ENCODE data around the gene DPF1.

DPF1 gene

GRCh38 chr19:38175422-38175821, 48.6 kb downstream of the DPF1 start:
- H3K27ac ChIP-seq (ENCODE audit: low read length), result no peak overlapping the region
- H4K20me1 ChIP-seq (ENCODE audit: insufficient read depth, low read length), result peaks cover 5% of the 10 kb centered on the region
- H3K4me1 ChIP-seq (ENCODE audit: low read length), result no peaks in the 10 kb centered on the region
- H3K9me3 ChIP-seq (ENCODE audit: insufficient read depth, low read length), result no peaks in the 10 kb centered on the region
- no peak overlapping the region for H2AFZ ChIP-seq (ENCODE audit: low read depth, low read length)
- no peak overlapping the region for H3K4me2 ChIP-seq (ENCODE audit: low read length)
- no peaks in the 10 kb centered on the region for H3K27me3 ChIP-seq (ENCODE audit: low read depth, low read length)
- TF ChIP-seq EZH2phosphoT487 (IDR thresholded peaks at IDR 0.05; ENCODE audit: low read depth), result no peak
- TF ChIP-seq CTCF (IDR thresholded peaks at IDR 0.05; ENCODE audit: low read depth, low read length), result no peak
- H3K4me3 ChIP-seq (ENCODE audit: low read length), result no peak overlapping the region
- peaks cover 4% of the 10 kb centered on the region for H3K36me3 ChIP-seq (replicated peaks; ENCODE audit: low read depth, low read length)
- no peaks in the 10 kb centered on the region for H3K79me2 ChIP-seq (ENCODE audit: low read length)
- H3K9ac ChIP-seq (ENCODE audit: low read length), result no peak overlapping the region

GRCh38 chr19:38173291-38174041, 50.6 kb downstream of the DPF1 start:
- no peak overlapping the region for H3K4me3 ChIP-seq (ENCODE audit: low read length)
- H3K9me3 ChIP-seq (ENCODE audit: insufficient read depth, low read length), result no peaks in the 10 kb centered on the region
- no peaks in the 10 kb centered on the region for H3K79me2 ChIP-seq (ENCODE audit: low read length)
- peaks cover 5% of the 10 kb centered on the region for H4K20me1 ChIP-seq (ENCODE audit: insufficient read depth, low read length)
- no peaks in the 10 kb centered on the region for H3K36me3 ChIP-seq (replicated peaks; ENCODE audit: low read depth, low read length)
- no peak overlapping the region for H3K27ac ChIP-seq (ENCODE audit: low read length)
- H2AFZ ChIP-seq (ENCODE audit: low read depth, low read length), result no peak overlapping the region
- no peak overlapping the region for H3K9ac ChIP-seq (ENCODE audit: low read length)
- no peaks in the 10 kb centered on the region for H3K4me1 ChIP-seq (ENCODE audit: low read length)
- H3K27me3 ChIP-seq (ENCODE audit: low read depth, low read length), result no peaks in the 10 kb centered on the region
- H3K4me2 ChIP-seq (ENCODE audit: low read length), result no peak overlapping the region
- TF ChIP-seq EZH2phosphoT487 (IDR thresholded peaks at IDR 0.05; ENCODE audit: low read depth), result no peak
- no peak for TF ChIP-seq CTCF (IDR thresholded peaks at IDR 0.05; ENCODE audit: low read depth, low read length)

DNA sequence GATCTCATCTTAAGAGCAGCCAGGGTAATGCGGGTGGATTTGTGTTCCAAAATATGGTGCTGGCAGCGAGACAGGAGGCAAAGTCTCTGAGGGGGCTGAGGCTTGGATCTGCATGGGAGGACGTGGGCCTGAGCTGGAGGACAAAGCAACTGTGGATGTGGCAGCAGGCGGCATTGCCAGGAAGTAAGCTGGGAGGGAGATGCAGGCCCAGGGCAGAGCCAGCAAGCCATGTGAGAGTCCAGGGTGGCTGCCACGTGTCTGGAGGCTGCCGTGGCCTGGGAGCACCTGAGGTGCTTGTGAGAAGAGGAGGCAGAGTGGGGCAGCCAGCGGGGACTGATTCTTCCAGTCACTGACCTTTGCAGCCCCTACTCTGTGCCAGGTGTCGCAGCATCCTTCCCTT, 52.0 kb downstream of the DPF1 start:
- no peak overlapping the region for H3K27ac ChIP-seq (ENCODE audit: low read length)
- H3K79me2 ChIP-seq (ENCODE audit: low read length), result no peaks in the 10 kb centered on the region
- TF ChIP-seq CTCF (IDR thresholded peaks at IDR 0.05; ENCODE audit: low read depth, low read length), result no peak
- TF ChIP-seq EZH2phosphoT487 (IDR thresholded peaks at IDR 0.05; ENCODE audit: low read depth), result no peak
- H3K27me3 ChIP-seq (ENCODE audit: low read depth, low read length), result no peaks in the 10 kb centered on the region
- no peak overlapping the region for H3K9ac ChIP-seq (ENCODE audit: low read length)
- H2AFZ ChIP-seq (ENCODE audit: low read depth, low read length), result no peak overlapping the region
- H3K9me3 ChIP-seq (ENCODE audit: insufficient read depth, low read length), result no peaks in the 10 kb centered on the region
- peaks cover 5% of the 10 kb centered on the region for H4K20me1 ChIP-seq (ENCODE audit: insufficient read depth, low read length)
- H3K4me2 ChIP-seq (ENCODE audit: low read length), result no peak overlapping the region
- H3K4me1 ChIP-seq (ENCODE audit: low read length), result no peaks in the 10 kb centered on the region
- H3K36me3 ChIP-seq (replicated peaks; ENCODE audit: low read depth, low read length), result no peaks in the 10 kb centered on the region
- no peak overlapping the region for H3K4me3 ChIP-seq (ENCODE audit: low read length)

DNA sequence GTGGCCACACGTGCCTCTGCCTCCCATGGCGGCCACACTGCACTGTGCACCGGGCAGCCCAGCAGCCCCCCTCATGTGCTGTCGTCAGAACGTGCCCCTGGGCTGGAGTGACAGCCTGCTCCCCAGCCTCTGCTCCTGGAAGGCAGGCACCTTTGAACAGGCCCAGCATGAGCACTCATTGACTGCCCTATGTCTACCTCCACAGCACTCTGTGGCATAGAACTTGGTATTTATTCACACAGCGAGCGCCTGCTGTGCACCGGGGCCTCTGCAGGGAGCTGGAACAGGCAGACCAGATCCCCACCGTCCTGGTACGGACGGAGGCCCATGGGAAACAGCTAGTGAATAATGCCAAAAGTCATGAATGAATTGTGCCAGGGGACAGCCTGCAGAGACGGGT, 53.7 kb downstream of the DPF1 start:
- H3K27me3 ChIP-seq (ENCODE audit: low read depth, low read length), result no peaks in the 10 kb centered on the region
- H3K4me3 ChIP-seq (ENCODE audit: low read length), result no peak overlapping the region
- H3K9ac ChIP-seq (ENCODE audit: low read length), result no peak overlapping the region
- no peak overlapping the region for H2AFZ ChIP-seq (ENCODE audit: low read depth, low read length)
- no peak overlapping the region for H3K27ac ChIP-seq (ENCODE audit: low read length)
- H3K9me3 ChIP-seq (ENCODE audit: insufficient read depth, low read length), result no peaks in the 10 kb centered on the region
- no peaks in the 10 kb centered on the region for H3K4me1 ChIP-seq (ENCODE audit: low read length)
- H3K4me2 ChIP-seq (ENCODE audit: low read length), result no peak overlapping the region
- TF ChIP-seq CTCF (IDR thresholded peaks at IDR 0.05; ENCODE audit: low read depth, low read length) (no peak), EZH2phosphoT487 (IDR thresholded peaks at IDR 0.05; ENCODE audit: low read depth) (no peak)
- no peaks in the 10 kb centered on the region for H3K36me3 ChIP-seq (replicated peaks; ENCODE audit: low read depth, low read length)
- no peaks in the 10 kb centered on the region for H3K79me2 ChIP-seq (ENCODE audit: low read length)
- peaks cover 1% of the 10 kb centered on the region for H4K20me1 ChIP-seq (ENCODE audit: insufficient read depth, low read length)
